Gastroesophageal sphincter (tissue), 3 donors: Measurements from ENCODE around the gene CDH13.

Experiments
- EP300 ChIP-seq: sonication (generic); formaldehyde crosslinking; IDR thresholded peaks from one replicate; pipeline ENCODE4 v1.6.1; 2017; ENCODE audit warnings: antibody characterized with exemption, mild to moderate bottlenecking
- POLR2A ChIP-seq, 2 donors: fragments of 450-650 bp; IDR thresholded peaks; one replicate each; pipeline ENCODE4 v1.6.1; 2017; ENCODE audit warnings: antibody characterized with exemption in 2 of 2, mild to moderate bottlenecking in 2 of 2, moderate library complexity in 1 of 2
- TF ChIP-seq, protein P1 (sequence below), 4 experiments: fragments of 200-600 bp in 2 of 4; fragments of 450-650 bp in 2 of 4; sonication (generic) in 1 of 4; IDR thresholded peaks; one replicate each; pipeline ENCODE4 v1.5.1; 2017 to 2019; ENCODE audit warnings: antibody characterized with exemption in 4 of 4, mild to moderate bottlenecking in 2 of 4, moderate library complexity in 2 of 4

- TF ChIP-seq, protein P1, sequence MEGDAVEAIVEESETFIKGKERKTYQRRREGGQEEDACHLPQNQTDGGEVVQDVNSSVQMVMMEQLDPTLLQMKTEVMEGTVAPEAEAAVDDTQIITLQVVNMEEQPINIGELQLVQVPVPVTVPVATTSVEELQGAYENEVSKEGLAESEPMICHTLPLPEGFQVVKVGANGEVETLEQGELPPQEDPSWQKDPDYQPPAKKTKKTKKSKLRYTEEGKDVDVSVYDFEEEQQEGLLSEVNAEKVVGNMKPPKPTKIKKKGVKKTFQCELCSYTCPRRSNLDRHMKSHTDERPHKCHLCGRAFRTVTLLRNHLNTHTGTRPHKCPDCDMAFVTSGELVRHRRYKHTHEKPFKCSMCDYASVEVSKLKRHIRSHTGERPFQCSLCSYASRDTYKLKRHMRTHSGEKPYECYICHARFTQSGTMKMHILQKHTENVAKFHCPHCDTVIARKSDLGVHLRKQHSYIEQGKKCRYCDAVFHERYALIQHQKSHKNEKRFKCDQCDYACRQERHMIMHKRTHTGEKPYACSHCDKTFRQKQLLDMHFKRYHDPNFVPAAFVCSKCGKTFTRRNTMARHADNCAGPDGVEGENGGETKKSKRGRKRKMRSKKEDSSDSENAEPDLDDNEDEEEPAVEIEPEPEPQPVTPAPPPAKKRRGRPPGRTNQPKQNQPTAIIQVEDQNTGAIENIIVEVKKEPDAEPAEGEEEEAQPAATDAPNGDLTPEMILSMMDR (IDR thresholded peaks at IDR 0.05): no peak
- no peak for TF ChIP-seq POLR2A (IDR thresholded peaks at IDR 0.05)
- TF ChIP-seq EP300: no peak
Observed at GRCh38 chr16:83516931-83517330, 890.2 kb downstream of the CDH13 start.
